Small intestine (tissue), 7 donors: Measurements from ENCODE around the gene C1QTNF3. TPM values are rescaled to one million over a fixed set of nuclear protein-coding genes. Genes with fewer than 3 reads are reported as not detected.

Source experiments
- DNase-seq, 2 donors: peaks; one replicate each; pipeline versions ENCODE4 v3.0.0 to v3.0.0-alpha.2; 2013
- FAIRE-seq: peaks from 2 replicates; lab custom pipeline; 2012; peaks lifted over from hg19 to GRCh38; lab: Jason Lieb, UNC
- H3K27ac ChIP-seq, 3 donors: one replicate each; pipeline ENCODE4 v1.5.1; 2013; ENCODE audit warnings: low read length in 2 of 3, mild to moderate bottlenecking in 2 of 3, control low read depth in 1 of 3, inconsistent platforms in 1 of 3, low read depth in 1 of 3, moderate library complexity in 1 of 3
- H3K27me3 ChIP-seq, 3 donors: one replicate each; pipeline ENCODE4 v1.6.1; 2013; ENCODE audit warnings: low read length in 3 of 3, inconsistent platforms in 1 of 3; ENCODE audit not compliant: control insufficient read depth in 3 of 3, insufficient read depth in 3 of 3
- H3K36me3 ChIP-seq, 3 donors: one replicate each; pipeline ENCODE4 v1.6.1; 2013; ENCODE audit warnings: low read length in 3 of 3, inconsistent platforms in 1 of 3, low read depth in 1 of 3, mild to moderate bottlenecking in 1 of 3, moderate library complexity in 1 of 3; ENCODE audit not compliant: control insufficient read depth in 3 of 3, insufficient read depth in 2 of 3
- H3K4me1 ChIP-seq, 3 donors: one replicate each; pipeline ENCODE4 v1.6.1; 2013; ENCODE audit warnings: low read length in 2 of 3, inconsistent platforms in 1 of 3, low read depth in 1 of 3, mild to moderate bottlenecking in 1 of 3, moderate library complexity in 1 of 3; ENCODE audit not compliant: control insufficient read depth in 3 of 3, insufficient read depth in 2 of 3
- H3K4me3 ChIP-seq, 3 donors: one replicate each; pipeline ENCODE4 v1.5.1; 2013; ENCODE audit warnings: low read length in 3 of 3, control low read depth in 1 of 3, inconsistent platforms in 1 of 3, low read depth in 1 of 3, mild to moderate bottlenecking in 1 of 3, moderate library complexity in 1 of 3
- H3K9me3 ChIP-seq, 2 donors: one replicate each; pipeline ENCODE4 v1.6.1; 2013; ENCODE audit warnings: low read depth in 1 of 2, low read length in 1 of 2; ENCODE audit not compliant: control insufficient read depth in 2 of 2, insufficient read depth in 1 of 2
- WGBS, 3 donors: extraction: QIAGEN DNeasy Blood & Tissue Kit; methylation state at CpG; one replicate each; pipeline ENCODE4 v1.1.7; 2013; 5-methylcytosine and 5-hydroxymethylcytosine counted together
- polyA plus RNA-seq, 4 donors: library from polyadenylated mRNA; stranded (reverse) in 3 of 4; unstranded in 1 of 4; fragments of 200-250 nt in 3 of 4; fragments of 120-200 nt in 1 of 4; gene quantifications; one replicate each; pipeline versions ENCODE4 v1.2.1 to v1.2.3, GENCODE V29; 2013
- donor health status: healthy with polysubstance abuse.
- donor health status: control.
- donor health status: control.
- donor health status: Bipolar disorder and iron deficiency.
- donor health status: healthy.

C1QTNF3 gene
- polyA plus RNA-seq, 4 donors: 0.54 to 47.0 (median 3.5) TPM

GRCh38 chr5:34001241-34001841 is 41.7 kb downstream of the C1QTNF3 start:
- H3K27ac ChIP-seq: peak overlapping the region in 2 of 3 donors; percentile 27 to 35
- peaks cover 2 to 33% (median 6%) of the 10 kb centered on the region in 3 donors for H3K36me3 ChIP-seq
- H3K4me1 ChIP-seq: peaks cover 0 to 18% (median 0%) of the 10 kb centered on the region in 3 donors
- peak; percentile 16 to 83 for DNase-seq
- H3K4me3 ChIP-seq: no peak overlapping the region
- FAIRE-seq: no peak
- no peaks in the 10 kb centered on the region for H3K9me3 ChIP-seq
- H3K27me3 ChIP-seq: no peaks in the 10 kb centered on the region
- 70 to 83% (median 81%) methylated on average over 10 of the region's 10 CpGs for WGBS, 3 donors

- H3K27me3 ChIP-seq: no peaks in the 10 kb centered on the region
- no peaks in the 10 kb centered on the region for H3K9me3 ChIP-seq
- FAIRE-seq: no peak
- H3K36me3 ChIP-seq: peaks cover 2 to 38% (median 8%) of the 10 kb centered on the region in 3 donors
- DNase-seq: no peak
- H3K27ac ChIP-seq: no peak overlapping the region
- 97 to 98% (median 97%) methylated on average over 4 of the region's 4 CpGs for WGBS, 3 donors
- no peak overlapping the region for H3K4me3 ChIP-seq
- peaks cover 0 to 10% (median 0%) of the 10 kb centered on the region in 3 donors for H3K4me1 ChIP-seq
Measured at GRCh38 chr5:33999978-34000377, 43.0 kb downstream of the C1QTNF3 start.

- H3K27ac ChIP-seq: no peak overlapping the region
- H3K4me3 ChIP-seq: no peak overlapping the region
- no peaks in the 10 kb centered on the region for H3K27me3 ChIP-seq
- no peak for FAIRE-seq
- H3K4me1 ChIP-seq: peaks cover 0 to 10% (median 0%) of the 10 kb centered on the region in 3 donors
- 37 to 45% (median 38%) methylated on average over 6 of the region's 6 CpGs for WGBS, 3 donors
- peak; percentile 66 to 67 for DNase-seq
- no peaks in the 10 kb centered on the region for H3K9me3 ChIP-seq
- H3K36me3 ChIP-seq: peaks cover 2 to 32% (median 5%) of the 10 kb centered on the region in 3 donors
Measured at GRCh38 chr5:33997331-33997983, 45.6 kb downstream of the C1QTNF3 start.

- WGBS, 3 donors: 57 to 75% (median 73%) methylated on average over 2 of the region's 2 CpGs
- peaks cover 2 to 27% (median 5%) of the 10 kb centered on the region in 3 donors for H3K36me3 ChIP-seq
Measured at GRCh38 chr5:33995865-33996264, 47.1 kb downstream of the C1QTNF3 start.

DNA sequence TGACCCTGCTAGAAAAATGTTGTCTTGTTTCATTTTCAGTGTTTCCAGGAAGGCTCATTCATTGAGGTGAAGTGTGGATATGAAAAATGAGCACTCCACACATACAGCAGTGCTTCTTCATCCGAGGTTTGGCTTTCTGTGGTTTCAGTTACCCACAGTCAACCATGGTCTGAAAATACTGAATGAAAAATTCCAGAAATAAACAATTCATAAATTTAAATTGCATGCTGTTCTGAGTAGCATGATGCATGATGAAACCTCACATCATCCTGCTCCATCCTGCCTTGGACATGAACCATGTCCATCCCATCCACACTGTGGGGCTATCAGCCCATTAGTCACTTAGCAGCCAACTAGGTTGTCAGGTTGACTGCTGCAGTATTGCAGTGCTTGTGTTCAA is 48.2 kb downstream of the C1QTNF3 start:
- no peak for FAIRE-seq
- WGBS, 3 donors: 45 to 58% (median 57%) methylated on average over 1 of the region's 1 CpG

More at GRCh38 chr5:33995865-33996264, 47.1 kb downstream of the C1QTNF3 start:
- Histone ChIP-seq H3K27me3 (no peaks in the 10 kb centered on the region), H3K4me1 (peaks cover 0 to 5% (median 0%) of the 10 kb centered on the region in 3 donors), H3K4me3 (no peak overlapping the region), H3K9me3 (no peaks in the 10 kb centered on the region), H3K27ac (no peak overlapping the region)
- FAIRE-seq: no peak
- no peak for DNase-seq

DNA sequence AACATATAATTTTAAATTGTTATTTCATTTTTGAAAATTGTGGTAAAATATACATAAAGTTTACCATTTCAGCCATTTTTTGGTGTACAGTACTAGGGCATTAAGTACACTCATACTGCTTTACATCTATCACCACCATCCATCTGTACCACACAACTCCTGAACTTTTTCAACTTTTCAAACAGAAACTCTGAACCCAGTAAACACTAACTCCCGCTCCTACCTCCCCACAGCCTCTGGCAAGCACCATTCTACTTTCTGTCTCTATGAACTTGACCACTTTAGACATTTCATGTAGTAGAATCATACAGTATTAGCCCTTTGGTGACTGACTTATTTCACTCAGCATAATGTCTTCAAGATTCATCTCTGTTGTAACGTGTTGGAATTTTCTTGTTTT is 50.1 kb downstream of the C1QTNF3 start:
- Histone ChIP-seq H3K36me3 (peaks cover 8 to 35% (median 15%) of the 10 kb centered on the region in 3 donors), H3K9me3 (peaks cover 0 to 4% of the 10 kb centered on the region in 2 donors), H3K4me1 (peaks cover 0 to 4% (median 0%) of the 10 kb centered on the region in 3 donors), H3K27me3 (no peaks in the 10 kb centered on the region), H3K4me3 (no peak overlapping the region), H3K27ac (no peak overlapping the region)
- WGBS, 3 donors: 91 to 95% (median 93%) methylated on average over 2 of the region's 2 CpGs
- no peak for DNase-seq
- no peak for FAIRE-seq

More for the DNA sequence above, 48.2 kb downstream of the C1QTNF3 start:
- Histone ChIP-seq H3K27ac (peak overlapping the region in 1 of 3 donors; percentile 16), H3K36me3 (peaks cover 4 to 30% (median 5%) of the 10 kb centered on the region in 3 donors), H3K4me1 (peaks cover 0 to 4% (median 0%) of the 10 kb centered on the region in 3 donors), H3K9me3 (no peaks in the 10 kb centered on the region), H3K4me3 (no peak overlapping the region), H3K27me3 (no peaks in the 10 kb centered on the region)
- no peak for DNase-seq

GRCh38 chr5:33985447-33985846 is 57.6 kb downstream of the C1QTNF3 start:
- Histone ChIP-seq H3K9me3 (peaks cover 0 to 5% of the 10 kb centered on the region in 2 donors), H3K4me1 (peaks cover 0 to 2% (median 0%) of the 10 kb centered on the region in 3 donors), H3K4me3 (no peak overlapping the region), H3K27ac (no peak overlapping the region), H3K27me3 (no peaks in the 10 kb centered on the region), H3K36me3 (peaks cover 7 to 19% (median 11%) of the 10 kb centered on the region in 3 donors)
- no peak for FAIRE-seq
- no peak for DNase-seq
- WGBS, 3 donors: 94 to 97% (median 96%) methylated on average over 6 of the region's 6 CpGs

- WGBS, 3 donors: 74 to 78% (median 75%) methylated on average over 6 to 7 of the region's 7 CpGs
- Histone ChIP-seq H3K27ac (no peak within 1 kb of the TSS), H3K9me3 (peaks cover 0 to 5% of the 10 kb centered on the region in 2 donors), H3K4me1 (peaks cover 0 to 2% (median 0%) of the 10 kb centered on the region in 3 donors), H3K36me3 (peaks cover 7 to 15% (median 11%) of the 10 kb centered on the region in 3 donors), H3K4me3 (no peak within 1 kb of the TSS), H3K27me3 (no peaks in the 10 kb centered on the region)
- no peak for FAIRE-seq
- no peak for DNase-seq
Measured at GRCh38 chr5:33984671-33985124, 58.3 kb downstream of the C1QTNF3 start, which contains the start of gene SLC45A2. TSS of gene SLC45A2 (minus strand) at chr5:33984693. CDS start at chr5:33984583, 110 bp downstream.
